ENCODE measurements around the gene NCR2.
"Not testable (repeated sequence)": the region's sequence is repeated elsewhere in the genome, so short reads cannot be mapped to it uniquely, and the experiment has no call there.

NCR2 gene

DNA sequence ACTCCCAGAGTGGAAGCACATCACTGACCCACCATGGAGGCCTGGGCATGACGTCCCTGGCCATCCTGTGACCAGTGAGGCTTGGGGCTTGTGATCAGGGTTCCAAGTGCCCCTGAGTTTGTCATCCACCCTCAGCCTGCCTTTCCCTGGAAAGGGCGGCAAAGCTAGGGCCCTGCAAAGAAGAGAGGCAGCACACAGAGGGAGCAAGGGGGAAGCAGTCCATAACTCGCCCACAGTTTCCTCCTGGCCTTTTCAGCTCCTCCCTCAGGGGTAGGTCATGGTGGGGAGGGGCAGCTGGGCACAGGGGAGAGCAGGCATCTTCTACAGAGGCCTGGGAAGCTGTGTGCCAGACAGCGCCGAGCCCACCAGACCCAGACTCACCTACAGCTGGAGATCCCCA lies at the start of gene NCR2:
TSS of gene NCR2 (plus strand) at position 313 of the 400 bp plus-strand sequence. CDS start 269 bp downstream, outside the sequence.
- no peak for DNase-seq (ENCODE audit: low spot score)

- peak; percentile 34 for DNase-seq (ENCODE audit: low spot score)
Observed at GRCh38 chr6:41286544-41287346, 48.7 kb upstream of the NCR2 start, which contains the start of gene TREM1. TREM1 (minus strand) TSS chr6:41286682; CDS start chr6:41286655, 27 bp downstream.

- DNase-seq (ENCODE audit: low spot score), result no peak
Observed at GRCh38 chr6:41288030-41288753, 47.2 kb upstream of the NCR2 start.

GRCh38 chr6:41288754-41289129 lies 46.7 kb upstream of the NCR2 start:
- no peak for DNase-seq (ENCODE audit: low spot score)

- no peak for DNase-seq (ENCODE audit: low spot score)
Observed at GRCh38 chr6:41289815-41290214, 45.6 kb upstream of the NCR2 start.

- no peak for DNase-seq (ENCODE audit: low spot score)
Observed at GRCh38 chr6:41291717-41292116, 43.7 kb upstream of the NCR2 start.

DNA sequence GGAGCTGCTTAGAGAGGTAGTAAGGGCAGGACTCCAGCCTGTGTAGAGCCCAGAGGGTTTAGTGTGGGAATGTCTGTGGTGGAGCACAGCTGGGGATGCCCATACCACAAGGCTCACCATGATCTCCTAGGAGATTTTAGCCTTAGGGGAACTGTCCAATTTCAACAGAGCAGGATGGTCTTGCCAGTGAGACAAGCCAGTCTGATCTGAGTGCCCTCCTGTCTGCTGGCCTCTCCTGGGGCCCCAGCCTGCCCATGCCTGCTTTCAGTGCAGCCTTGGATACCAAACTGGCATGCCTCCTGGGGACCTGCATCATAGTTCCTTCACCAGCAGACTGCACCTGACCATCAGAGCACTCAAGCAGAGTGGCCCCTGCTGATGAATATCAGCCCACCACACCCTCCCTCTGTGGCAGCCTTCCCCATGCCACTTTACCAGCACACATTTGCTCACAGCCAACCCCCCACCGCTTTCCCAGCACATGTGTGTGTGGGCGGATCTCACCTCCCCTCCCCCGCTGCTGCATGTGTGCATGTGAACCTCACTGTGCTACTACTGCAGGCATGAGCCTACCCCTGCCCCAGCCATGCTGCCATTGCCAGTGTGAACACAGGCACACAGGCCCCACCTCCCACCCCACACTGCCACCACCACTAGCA lies 41.1 kb upstream of the NCR2 start:
- no peak for DNase-seq (ENCODE audit: low spot score)

DNA sequence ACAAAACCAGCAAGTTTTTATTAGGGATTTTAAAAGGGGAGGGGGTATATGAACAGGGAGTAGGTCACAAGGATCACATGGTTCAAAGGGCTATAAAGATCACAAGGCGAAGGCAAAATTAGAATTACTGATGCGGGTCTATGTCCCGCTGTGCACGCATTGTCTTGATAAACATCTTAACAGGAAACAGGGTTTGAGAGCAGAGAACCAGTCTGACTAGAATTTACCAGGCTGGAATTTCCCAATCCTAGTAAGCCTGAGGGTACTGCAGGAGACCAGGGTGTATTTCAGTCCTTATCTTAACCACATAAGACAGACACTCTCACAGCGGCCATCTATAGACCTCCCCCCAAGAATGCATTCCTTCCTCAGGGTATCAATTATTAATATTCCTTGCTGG lies 38.2 kb upstream of the NCR2 start:
- not testable (repeated sequence) for DNase-seq (ENCODE audit: low spot score)

DNA sequence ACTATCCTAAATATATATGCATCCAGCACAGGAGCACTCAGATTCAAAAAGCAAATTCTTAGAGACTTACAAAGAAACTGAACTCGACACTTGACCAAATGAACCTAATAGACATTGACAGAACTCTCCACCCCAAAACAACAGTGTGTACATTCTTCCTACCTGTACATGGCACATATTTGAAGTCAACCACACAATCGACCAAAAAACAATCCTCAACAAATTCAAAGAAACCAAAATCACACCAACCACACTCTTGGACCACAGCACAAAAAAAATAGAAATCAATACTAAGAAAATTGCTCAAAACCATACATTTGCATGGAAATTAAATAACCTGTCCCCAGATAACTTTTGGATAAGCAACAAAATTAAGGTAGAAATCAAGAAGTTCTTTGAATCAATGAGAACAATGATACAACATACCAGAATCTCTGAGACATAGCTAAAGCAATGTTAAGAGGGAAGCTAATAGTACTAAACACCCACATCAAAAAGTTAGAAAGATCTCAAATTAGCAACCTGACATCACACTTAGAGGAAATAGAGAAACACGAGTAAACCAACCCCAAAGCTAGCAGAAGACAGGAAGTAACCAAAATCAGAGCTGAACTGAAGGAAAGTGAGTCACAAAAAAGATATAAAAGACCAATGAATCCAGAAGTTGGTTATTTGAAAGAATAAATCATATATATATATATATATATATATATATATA lies 36.5 kb upstream of the NCR2 start:
- DNase-seq (ENCODE audit: low spot score), result no peak

DNA sequence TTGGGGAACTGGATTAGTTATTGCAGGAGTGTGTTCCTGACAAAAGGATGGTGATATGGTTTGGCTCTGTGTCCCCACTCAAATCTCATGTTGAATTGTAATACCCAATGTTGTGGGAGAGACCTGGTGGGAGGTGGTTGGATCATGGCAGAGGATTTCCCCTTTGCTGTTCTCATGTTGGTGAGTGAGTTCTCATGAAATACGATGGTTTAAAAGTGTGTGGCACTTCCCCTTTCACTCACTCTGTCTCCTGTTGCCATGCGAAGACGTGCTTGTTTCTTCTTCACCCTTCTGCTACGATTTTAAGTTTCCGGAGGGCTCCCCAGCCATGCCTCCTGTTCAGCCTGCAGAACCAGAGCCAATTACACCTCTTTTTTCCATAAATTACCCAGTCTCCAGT lies 32.8 kb upstream of the NCR2 start:
- DNase-seq (ENCODE audit: low spot score), result no peak

- peak; percentile 40 for DNase-seq (ENCODE audit: low spot score)
Observed at GRCh38 chr6:41306187-41306854, 29.1 kb upstream of the NCR2 start.

DNA sequence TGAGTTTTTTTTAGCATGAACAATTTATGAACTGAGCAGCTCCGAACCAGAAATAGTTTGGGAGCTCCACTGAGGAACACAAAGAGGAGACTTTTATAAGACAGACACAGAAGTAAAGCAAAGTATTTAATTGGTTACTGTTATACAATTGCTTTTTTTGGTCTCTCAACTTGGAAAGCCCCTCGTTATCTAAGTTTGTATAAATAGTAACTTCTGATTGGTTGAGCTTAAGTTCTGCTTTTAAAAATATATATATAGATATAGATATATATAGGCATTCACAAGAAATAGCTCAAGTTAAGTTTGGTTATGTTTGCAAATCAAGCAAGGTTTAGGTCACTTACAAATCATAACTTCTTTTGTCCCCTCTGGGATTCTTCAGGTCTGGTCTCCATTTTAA lies 20.2 kb upstream of the NCR2 start:
- DNase-seq (ENCODE audit: low spot score), result no peak

GRCh38 chr6:41315943-41316620 lies 19.3 kb upstream of the NCR2 start:
- no peak for DNase-seq (ENCODE audit: low spot score)

GRCh38 chr6:41318261-41318653 lies 17.2 kb upstream of the NCR2 start:
- no peak for DNase-seq (ENCODE audit: low spot score)

DNA sequence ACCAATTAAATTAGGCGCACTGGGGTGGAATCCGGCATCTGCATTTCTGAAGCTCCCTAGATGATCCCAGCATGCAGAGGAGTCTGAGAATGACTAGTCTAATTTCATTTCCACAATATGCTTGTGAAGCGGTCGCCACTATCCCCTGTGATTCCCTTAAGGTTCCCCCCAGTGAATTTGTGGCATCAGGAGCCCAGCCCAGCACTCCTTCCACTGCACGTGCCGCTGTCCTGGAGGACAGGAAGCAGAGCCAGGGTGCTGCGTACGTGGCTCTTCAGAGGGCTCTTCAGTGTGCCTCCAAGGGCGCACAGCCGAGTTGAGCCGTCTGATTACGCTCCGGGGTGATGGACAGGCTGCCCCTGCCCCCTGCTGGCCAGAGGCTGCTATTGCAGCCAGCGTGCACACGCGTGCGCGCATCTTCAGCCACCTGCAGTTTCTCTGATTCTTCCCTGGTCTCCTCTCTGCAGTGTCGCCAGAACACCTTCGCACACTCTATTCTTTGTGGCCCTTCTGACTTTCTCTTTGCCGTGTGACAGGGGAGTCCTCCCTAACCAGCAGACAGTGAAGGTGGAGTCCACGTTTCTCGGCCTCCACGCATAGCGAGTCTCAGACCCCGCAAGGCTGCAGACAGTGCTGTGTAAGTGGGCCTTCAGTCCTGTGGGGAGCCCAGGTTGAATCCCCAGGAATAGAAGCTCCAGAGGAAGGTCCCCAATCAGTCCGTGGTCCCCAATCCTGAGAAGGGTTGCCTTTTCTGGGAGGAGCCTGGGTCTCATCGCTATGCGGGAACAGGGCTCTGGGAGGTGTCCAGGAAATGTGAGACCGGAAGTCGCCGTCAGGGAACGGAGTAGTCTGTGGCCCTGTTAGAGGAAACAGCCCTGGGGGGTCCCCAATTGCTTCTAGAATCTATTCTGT lies 16.5 kb upstream of the NCR2 start:
- DNase-seq (ENCODE audit: low spot score), result peak; percentile 81

DNA sequence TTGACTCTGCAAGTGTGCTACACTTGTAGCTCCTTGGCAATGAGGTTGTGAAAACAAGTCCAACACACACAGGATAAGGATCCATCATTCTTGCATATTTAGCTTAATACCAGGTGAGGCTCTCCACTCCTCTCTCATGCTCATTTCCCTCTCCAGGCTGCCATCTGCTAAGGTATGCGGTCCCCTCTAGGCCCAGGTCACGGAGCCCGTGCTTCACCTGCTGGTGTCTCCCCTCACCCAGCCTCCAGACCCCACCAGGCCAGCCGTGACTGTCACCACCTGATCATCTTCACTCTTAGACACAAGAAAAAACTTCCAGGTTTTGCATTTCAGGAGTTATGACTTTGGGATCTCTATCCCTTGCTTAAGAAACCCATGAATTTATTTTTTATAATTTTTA lies 14.2 kb upstream of the NCR2 start:
- no peak for DNase-seq (ENCODE audit: low spot score)

DNA sequence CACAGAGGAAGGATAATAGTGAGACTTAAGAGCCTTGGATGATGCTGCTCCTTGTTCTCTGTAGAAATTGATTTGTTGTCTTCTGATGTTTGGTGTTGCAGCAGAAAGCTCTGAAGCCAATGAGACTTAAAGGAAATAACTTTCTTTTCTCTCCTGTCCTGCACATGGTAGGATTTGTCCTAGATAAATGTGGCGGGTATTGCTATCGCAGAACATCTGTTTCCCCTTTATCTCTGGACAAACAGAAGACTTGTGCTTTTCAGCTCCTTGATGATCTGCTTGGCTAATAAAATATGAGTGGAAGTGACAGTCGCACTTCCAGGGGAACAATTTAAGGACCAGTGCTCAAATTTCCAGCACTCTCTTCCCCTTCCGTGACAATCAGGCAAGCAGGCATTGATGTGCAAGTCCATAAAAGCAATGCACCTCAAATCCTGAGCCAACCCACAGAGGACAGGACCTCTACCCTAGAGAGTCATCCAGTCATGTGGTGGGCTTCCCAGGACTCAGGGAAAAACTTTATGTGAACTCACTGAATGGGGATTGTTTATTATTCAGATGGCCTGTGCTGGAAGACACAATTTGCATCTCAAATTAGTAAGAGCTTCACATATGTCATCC lies 9.9 kb upstream of the NCR2 start:
- DNase-seq (ENCODE audit: low spot score), result no peak

DNA sequence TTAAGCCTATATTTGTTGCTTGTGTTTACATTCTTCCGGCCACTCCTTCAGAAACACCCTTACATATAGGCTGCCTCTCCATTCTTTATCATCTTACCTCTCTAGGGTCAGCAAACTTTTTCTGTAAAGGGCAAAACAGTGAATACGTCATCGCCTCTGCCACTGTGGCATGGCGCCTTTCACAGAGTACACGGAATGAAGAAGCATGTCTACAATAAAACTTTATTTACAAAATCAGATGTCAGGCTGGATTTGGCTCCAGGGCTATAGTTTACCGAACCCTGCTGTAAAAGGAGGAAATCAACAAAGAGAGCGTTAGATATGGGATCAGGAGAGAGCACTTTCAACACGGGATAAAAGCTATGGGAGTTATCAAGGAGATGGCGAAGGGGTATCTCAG lies 9.3 kb upstream of the NCR2 start:
- DNase-seq (ENCODE audit: low spot score), result no peak

GRCh38 chr6:41327177-41327576 lies 8.2 kb upstream of the NCR2 start:
- DNase-seq (ENCODE audit: low spot score), result no peak

All from AG08395 (cell line).